ENCODE data around the gene GPBP1.

DNA sequence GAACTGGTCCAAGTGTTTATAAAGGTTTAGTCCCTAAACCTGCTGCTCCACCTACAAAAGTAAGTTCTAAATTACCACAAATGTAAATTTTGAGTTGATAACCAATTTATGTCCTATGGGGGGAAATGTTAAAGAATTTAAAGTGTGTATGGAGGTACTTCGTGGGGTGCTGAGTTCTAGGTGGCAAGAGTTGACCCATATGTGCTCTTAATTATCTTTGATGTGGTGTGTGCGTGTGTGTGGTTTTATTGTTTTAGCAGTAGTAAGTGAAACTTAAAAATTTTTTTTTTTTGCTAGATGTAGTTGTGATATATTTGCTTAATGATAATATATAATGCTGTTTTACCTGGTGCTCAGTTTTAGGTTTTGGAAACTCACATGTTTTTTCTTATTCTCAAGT, 72.6 kb downstream of the GPBP1 start:
- TF ChIP-seq, protein P1, sequence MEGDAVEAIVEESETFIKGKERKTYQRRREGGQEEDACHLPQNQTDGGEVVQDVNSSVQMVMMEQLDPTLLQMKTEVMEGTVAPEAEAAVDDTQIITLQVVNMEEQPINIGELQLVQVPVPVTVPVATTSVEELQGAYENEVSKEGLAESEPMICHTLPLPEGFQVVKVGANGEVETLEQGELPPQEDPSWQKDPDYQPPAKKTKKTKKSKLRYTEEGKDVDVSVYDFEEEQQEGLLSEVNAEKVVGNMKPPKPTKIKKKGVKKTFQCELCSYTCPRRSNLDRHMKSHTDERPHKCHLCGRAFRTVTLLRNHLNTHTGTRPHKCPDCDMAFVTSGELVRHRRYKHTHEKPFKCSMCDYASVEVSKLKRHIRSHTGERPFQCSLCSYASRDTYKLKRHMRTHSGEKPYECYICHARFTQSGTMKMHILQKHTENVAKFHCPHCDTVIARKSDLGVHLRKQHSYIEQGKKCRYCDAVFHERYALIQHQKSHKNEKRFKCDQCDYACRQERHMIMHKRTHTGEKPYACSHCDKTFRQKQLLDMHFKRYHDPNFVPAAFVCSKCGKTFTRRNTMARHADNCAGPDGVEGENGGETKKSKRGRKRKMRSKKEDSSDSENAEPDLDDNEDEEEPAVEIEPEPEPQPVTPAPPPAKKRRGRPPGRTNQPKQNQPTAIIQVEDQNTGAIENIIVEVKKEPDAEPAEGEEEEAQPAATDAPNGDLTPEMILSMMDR (IDR thresholded peaks at IDR 0.05; ENCODE audit: poor library complexity, severe bottlenecking) = no peak
- TF ChIP-seq EP300 (conservative IDR thresholded peaks at IDR 0.05; ENCODE audit: poor library complexity, severe bottlenecking) = no peak
- TF ChIP-seq POLR2AphosphoS5 (IDR thresholded peaks at IDR 0.05) = no peak
- TF ChIP-seq EZH2 (IDR thresholded peaks at IDR 0.05; ENCODE audit: borderline replicate concordance, insufficient read depth, low read length, poor library complexity, severe bottlenecking) = no peak

Measured in neural cell (in vitro differentiated cells).